HepG2 (cell line): ENCODE results near the gene HECTD3. TPM values are rescaled to one million over a fixed set of nuclear protein-coding genes. Genes with fewer than 3 reads are reported as not detected.

Source experiments
- ATAC-seq: fragments of 200-7000 bp; cut with Tn5 transposase; 3 replicates; pipeline ENCODE4 v1.9.1; 2020; ENCODE audit warnings: mild to moderate bottlenecking, moderate library complexity
- BruUV-seq: library from RNA; stranded (reverse); fragments of 400-500 nt; replicated peaks from 2 replicates; lab custom pipeline; 2021; lab: Mats Ljungman, UMichigan
- CTCF ChIA-PET: fragments of 300-600 bp; formaldehyde crosslinking; extraction: SDS; loops from one replicate; lab custom pipeline; 2021; ENCODE audit warnings: low total read pairs, inconsistent platforms, low intra/inter-chr PET ratio; lab: Yijun Ruan, JAX
- POLR2A ChIA-PET: fragments of 350-600 bp; sonication (Branson Sonifier 250); formaldehyde crosslinking; loops from one replicate; lab custom pipeline; 2020; ENCODE audit warnings: antibody characterized with exemption, inconsistent platforms; lab: Yijun Ruan, JAX
- DNase-seq: peaks from one replicate; pipeline ENCODE4 v3.0.0-alpha.2; 2015; ENCODE audit warnings: low spot score
- FAIRE-seq: peaks from 3 replicates; lab custom pipeline; 2011; peaks lifted over from hg19 to GRCh38; lab: Jason Lieb, UNC
- H2AFZ ChIP-seq: one replicate; pipeline ENCODE4 v1.6.1; 2011; ENCODE audit warnings: low read length, inconsistent platforms
- H3K27ac ChIP-seq: fragments of 300-600 bp; 3 replicates; pipeline ENCODE4 v1.8.0; 2011; ENCODE audit warnings: mixed run types, mild to moderate bottlenecking, mixed read lengths, low read length, inconsistent platforms; ENCODE audit not compliant: insufficient read depth; ENCODE audit errors: extremely low read length
- H3K27me3 ChIP-seq, 2 experiments: fragments of 200-600 bp in 1 of 2; 2 replicates in 1 of 2; 3 replicates in 1 of 2; pipeline versions ENCODE4 v1.6.0 to v1.8.0; 2011; ENCODE audit warnings: low read length in 2 of 2, mild to moderate bottlenecking in 2 of 2, moderate library complexity in 2 of 2, inconsistent platforms in 1 of 2; ENCODE audit not compliant: insufficient read depth in 2 of 2, control insufficient read depth in 1 of 2
- H3K36me3 ChIP-seq, 2 experiments: fragments of 200-600 bp in 1 of 2; replicated peaks in 1 of 2; 2 replicates in 1 of 2; 3 replicates in 1 of 2; pipeline versions ENCODE4 v1.5.1 to v1.8.0; 2011; ENCODE audit warnings: low read length in 2 of 2, inconsistent platforms in 1 of 2; ENCODE audit not compliant: insufficient read depth in 2 of 2, control insufficient read depth in 1 of 2
- H3K4me1 ChIP-seq: 2 replicates; pipeline ENCODE4 v1.5.1; 2012; ENCODE audit warnings: low read length, inconsistent platforms; ENCODE audit not compliant: insufficient read depth
- H3K4me2 ChIP-seq: 2 replicates; pipeline ENCODE4 v1.6.0; 2011; ENCODE audit warnings: low read depth, low read length, inconsistent platforms
- H3K4me3 ChIP-seq, 3 experiments: fragments of 200-600 bp in 1 of 3; sonication (generic), shearing (Covaris generic) in 1 of 3; replicated peaks in 1 of 3; 2 replicates each; pipeline ENCODE4 v1.5.1; 2011 to 2016; ENCODE audit warnings: low read length in 3 of 3, inconsistent platforms in 2 of 3, low read depth in 2 of 3, mild to moderate bottlenecking in 2 of 3, control low read depth in 1 of 3, mixed read lengths in 1 of 3; ENCODE audit not compliant: insufficient read depth in 1 of 3
- H3K79me2 ChIP-seq: one replicate; pipeline ENCODE4 v1.6.1; 2011; ENCODE audit warnings: low read length, inconsistent platforms; ENCODE audit not compliant: insufficient read depth
- H3K9ac ChIP-seq: 2 replicates; pipeline ENCODE4 v1.6.0; 2011; ENCODE audit warnings: mild to moderate bottlenecking, low read depth, low read length, inconsistent platforms; ENCODE audit not compliant: insufficient read depth
- H3K9me3 ChIP-seq: 2 replicates; pipeline ENCODE4 v1.5.1; 2012; ENCODE audit warnings: mild to moderate bottlenecking, low read length
- H4K20me1 ChIP-seq: 2 replicates; pipeline ENCODE4 v1.6.0; 2011; ENCODE audit warnings: inconsistent platforms, mild to moderate bottlenecking, low read length, moderate library complexity; ENCODE audit not compliant: insufficient read depth
- AGO2 ChIP-seq: fragments of 200-400 bp; formaldehyde crosslinking; optimal IDR thresholded peaks from 2 replicates; pipeline ENCODE3; 2017; ENCODE audit warnings: mild to moderate bottlenecking, low read depth, low read length, moderate library complexity
- E2F5 ChIP-seq: sonication (generic); formaldehyde crosslinking; conservative IDR thresholded peaks from 2 replicates; pipeline ENCODE4 v1.4.0; 2020; ENCODE audit warnings: missing genetic modification reagents
- EED ChIP-seq: sonication (generic); formaldehyde crosslinking; IDR thresholded peaks from 2 replicates; pipeline ENCODE4 v1.5.0; 2020; ENCODE audit warnings: mild to moderate bottlenecking, missing genetic modification reagents
- ISL2 ChIP-seq: sonication (generic); formaldehyde crosslinking; IDR thresholded peaks from 2 replicates; pipeline ENCODE4 v1.5.0; 2020; ENCODE audit warnings: missing genetic modification reagents
- PRMT3 ChIP-seq: sonication (generic); formaldehyde crosslinking; IDR thresholded peaks from 2 replicates; pipeline ENCODE4 v1.8.1; 2022; ENCODE audit warnings: low read depth, mild to moderate bottlenecking, moderate library complexity, missing genetic modification reagents, borderline replicate concordance
- REPIN1 ChIP-seq: sonication (generic); formaldehyde crosslinking; IDR thresholded peaks from 2 replicates; pipeline ENCODE4 v1.8.0; 2022; ENCODE audit warnings: missing genetic modification reagents, low read depth, mild to moderate bottlenecking, borderline replicate concordance
- SMARCC2 ChIP-seq: fragments of 450-650 bp; IDR thresholded peaks from 2 replicates; pipeline ENCODE4 v1.6.1; 2017; ENCODE audit warnings: antibody characterized with exemption, mild to moderate bottlenecking
- SOX6 ChIP-seq, 2 experiments: fragments of 450-650 bp in 1 of 2; sonication (generic) in 1 of 2; formaldehyde crosslinking in 1 of 2; IDR thresholded peaks; 2 replicates each; pipeline versions ENCODE4 v1.4.0 to v1.6.1; 2017 to 2020; ENCODE audit warnings: antibody characterized with exemption in 1 of 2, mild to moderate bottlenecking in 1 of 2, missing genetic modification reagents in 1 of 2
- SP4 ChIP-seq: sonication (generic); formaldehyde crosslinking; IDR thresholded peaks from 2 replicates; pipeline ENCODE4 v1.8.1; 2023; ENCODE audit warnings: mild to moderate bottlenecking, missing genetic modification reagents
- STAG1 ChIP-seq: sonication (generic); formaldehyde crosslinking; IDR thresholded peaks from 2 replicates; pipeline ENCODE4 v1.4.0; 2020; ENCODE audit warnings: missing genetic modification reagents
- TIGD3 ChIP-seq: sonication (generic); formaldehyde crosslinking; IDR thresholded peaks from 2 replicates; pipeline ENCODE4 v1.5.1; 2020; ENCODE audit warnings: mild to moderate bottlenecking, missing genetic modification reagents, borderline replicate concordance
- TRAFD1 ChIP-seq: sonication (generic); formaldehyde crosslinking; IDR thresholded peaks from 2 replicates; pipeline ENCODE4 v1.5.1; 2020; ENCODE audit warnings: missing genetic modification reagents, mild to moderate bottlenecking, borderline replicate concordance
- ZNF180 ChIP-seq: sonication (generic); formaldehyde crosslinking; IDR thresholded peaks from 2 replicates; pipeline ENCODE4 v1.4.0; 2020; ENCODE audit warnings: low read depth, missing genetic modification reagents, borderline replicate concordance
- ZNF678 ChIP-seq: sonication (generic); formaldehyde crosslinking; IDR thresholded peaks from 2 replicates; pipeline ENCODE4 v1.4.0; 2020; ENCODE audit warnings: mild to moderate bottlenecking, missing genetic modification reagents
- WGBS: methylation state at CpG from one replicate; pipeline ENCODE4 v1.1.6; 2017; ENCODE audit warnings: low lambda C conversion rate; 5-methylcytosine and 5-hydroxymethylcytosine counted together
- in situ Hi-C: cut with HindIII; loops from 2 replicates; pipeline ENCODE4 v1.10.0; 2017; ENCODE audit warnings: low pct_unique_long_range_greater_than_20kb; ENCODE audit not compliant: extremely low pct_ligation_motif_present
- intact Hi-C: fragments of 100-400 bp; cut with micrococcal nuclease; formaldehyde crosslinking; loops from one replicate; pipeline ENCODE4 v1.10.0; 2022; ENCODE audit not compliant: unreplicated experiment
- polyA plus RNA-seq, 8 experiments: library from polyadenylated mRNA; depleted of rRNA in 3 of 8; stranded (reverse) in 7 of 8; unstranded in 1 of 8; fragments of >200 nt; fragmentation: Illumina TruSeq in 4 of 8; extraction: Trizol in 4 of 8; gene quantifications; 2 replicates each; pipeline versions ENCODE4 v1.2.1 to v1.2.3, GENCODE V29; 2011 to 2016; ENCODE audit warnings: low read depth in 4 of 8, missing spikeins in 1 of 8, mixed read lengths in 1 of 8; ENCODE audit not compliant: insufficient read depth in 1 of 8
- total RNA-seq, 5 experiments: library from RNA; depleted of rRNA; stranded (reverse); fragments of >200 nt; fragmentation: Illumina TruSeq; extraction: Trizol; gene quantifications; 2 replicates each; pipeline ENCODE4 v1.2.3, GENCODE V29; 2016; ENCODE audit warnings: low read depth in 1 of 5
- TF ChIP-seq, protein P1 (sequence below): sonication (generic); formaldehyde crosslinking; IDR thresholded peaks from 2 replicates; pipeline ENCODE4 v1.9.0; 2021; ENCODE audit warnings: missing genetic modification reagents, borderline replicate concordance

Gene HECTD3
- total and polyA plus RNA-seq, 2 of the 13 experiments (the other 11 are each of a cell fraction or from before 2014, with no cell fraction given) = 18.6 to 24.5 TPM

DNA sequence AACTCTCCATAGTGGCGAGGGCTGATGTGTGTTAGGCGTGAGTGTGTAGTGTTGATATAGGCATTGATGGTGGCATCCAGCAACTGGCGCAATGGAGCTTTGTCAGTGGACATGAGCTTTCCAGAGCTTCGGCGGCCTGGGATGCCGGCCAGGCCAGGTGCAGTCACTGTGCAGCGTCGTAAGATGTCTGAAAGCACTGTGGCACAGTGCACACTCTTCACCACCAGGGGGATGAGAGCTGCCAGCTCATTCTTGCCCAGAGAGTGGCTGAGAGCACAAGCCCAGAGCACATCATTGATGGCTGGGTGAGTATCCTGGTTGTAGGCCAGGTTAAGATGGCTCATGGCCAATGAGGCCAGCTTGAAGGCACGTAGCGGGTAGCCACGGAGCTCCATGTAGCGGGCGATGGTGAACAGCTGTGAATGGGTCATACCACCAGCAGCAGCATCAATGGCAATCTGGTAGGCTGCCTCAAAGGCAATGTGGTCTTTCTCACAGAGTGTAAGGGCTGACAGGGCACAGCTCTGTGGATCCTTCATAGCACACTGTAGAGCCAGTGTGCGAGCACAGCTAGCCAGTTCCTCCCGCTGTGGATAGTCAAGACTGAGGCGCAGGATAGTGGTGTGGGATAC is 7.6 kb upstream of the HECTD3 start (continued):
- TF ChIP-seq E2F5 = no peak
- no peak for TF ChIP-seq SMARCC2
- TF ChIP-seq, protein P1, sequence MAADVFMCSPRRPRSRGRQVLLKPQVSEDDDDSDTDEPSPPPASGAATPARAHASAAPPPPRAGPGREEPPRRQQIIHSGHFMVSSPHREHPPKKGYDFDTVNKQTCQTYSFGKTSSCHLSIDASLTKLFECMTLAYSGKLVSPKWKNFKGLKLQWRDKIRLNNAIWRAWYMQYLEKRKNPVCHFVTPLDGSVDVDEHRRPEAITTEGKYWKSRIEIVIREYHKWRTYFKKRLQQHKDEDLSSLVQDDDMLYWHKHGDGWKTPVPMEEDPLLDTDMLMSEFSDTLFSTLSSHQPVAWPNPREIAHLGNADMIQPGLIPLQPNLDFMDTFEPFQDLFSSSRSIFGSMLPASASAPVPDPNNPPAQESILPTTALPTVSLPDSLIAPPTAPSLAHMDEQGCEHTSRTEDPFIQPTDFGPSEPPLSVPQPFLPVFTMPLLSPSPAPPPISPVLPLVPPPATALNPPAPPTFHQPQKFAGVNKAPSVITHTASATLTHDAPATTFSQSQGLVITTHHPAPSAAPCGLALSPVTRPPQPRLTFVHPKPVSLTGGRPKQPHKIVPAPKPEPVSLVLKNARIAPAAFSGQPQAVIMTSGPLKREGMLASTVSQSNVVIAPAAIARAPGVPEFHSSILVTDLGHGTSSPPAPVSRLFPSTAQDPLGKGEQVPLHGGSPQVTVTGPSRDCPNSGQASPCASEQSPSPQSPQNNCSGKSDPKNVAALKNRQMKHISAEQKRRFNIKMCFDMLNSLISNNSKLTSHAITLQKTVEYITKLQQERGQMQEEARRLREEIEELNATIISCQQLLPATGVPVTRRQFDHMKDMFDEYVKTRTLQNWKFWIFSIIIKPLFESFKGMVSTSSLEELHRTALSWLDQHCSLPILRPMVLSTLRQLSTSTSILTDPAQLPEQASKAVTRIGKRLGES (CRISPR knock-in tag) = no peak
- no peak for TF ChIP-seq ZNF180 (CRISPR knock-in tag)
- peak; percentile 91 for TF ChIP-seq STAG1 (CRISPR knock-in tag)
- no peak for TF ChIP-seq SOX6 (IDR thresholded peaks at IDR 0.05)
- 0 out of 2 replicates have a peak, but pooled peaks have one; percentile 26 for TF ChIP-seq SOX6 (CRISPR knock-in tag; IDR thresholded peaks at IDR 0.05)
- TF ChIP-seq EED (CRISPR knock-in tag) = peak; percentile 19; the same call in 1 of the 2 replicates

DNA sequence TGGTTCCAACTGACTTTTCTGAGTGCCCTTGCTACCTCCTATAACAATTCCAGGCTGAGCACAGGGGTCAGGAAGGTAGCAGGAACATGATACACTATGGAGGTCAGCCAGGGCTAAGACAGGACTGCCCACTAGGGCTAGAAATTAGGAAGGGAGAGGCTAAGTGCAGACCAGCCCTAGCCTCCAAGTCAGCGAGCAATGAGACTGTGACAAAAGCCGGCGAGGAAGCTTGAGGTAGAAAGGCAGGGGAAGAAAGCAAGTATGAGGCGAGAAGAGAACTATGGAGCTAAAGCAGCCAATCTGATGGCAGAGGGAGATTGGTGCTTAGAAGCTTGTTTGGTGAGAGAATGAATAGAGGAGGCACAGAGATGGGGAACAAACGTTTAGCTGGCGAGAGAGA is 5.6 kb upstream of the HECTD3 start:
- DNase-seq = no peak
- BruUV-seq = no TSS peak
- Histone ChIP-seq H3K4me2 (no peak overlapping the region), H3K9ac (no peak overlapping the region), H3K4me1 (peaks cover 22% of the 10 kb centered on the region), H3K27me3 (no peaks in the 10 kb centered on the region; a peak in 1 of 5 replicates), H3K9me3 (no peaks in the 10 kb centered on the region), H4K20me1 (no peaks in the 10 kb centered on the region), H2AFZ (no peak overlapping the region), H3K27ac (no peak overlapping the region), H3K79me2 (peaks cover 14% of the 10 kb centered on the region), H3K36me3 (peaks cover 0 to 14% of the 10 kb centered on the region in 2 experiments; a peak in 3 of 5 replicates), H3K4me3 (no peak overlapping the region)
- intact Hi-C loops = loop anchor here (2.0 kb wide), 1 partner anchor 474 kb away; the partner anchor contains the start of gene TESK2
- FAIRE-seq = no peak
- ATAC-seq = no peak
- ChIA-PET CTCF (interaction anchor here (1.5 kb wide), 1 partner anchor 281 kb away, joined by 3 read pairs; no protein-coding TSS in a partner anchor), POLR2A (interaction anchor here (10.4 kb wide), 1 partner anchor 284 kb away, joined by 231 read pairs; no protein-coding TSS in a partner anchor)
- WGBS = 94% methylated on average over 6 of the region's 6 CpGs
- in situ Hi-C loops = loop anchor here (10.0 to 25.0 kb wide), 2 partner anchors 179 to 218 kb away; partner anchors contain the start of gene PTCH2
- TF ChIP-seq SP4 (CRISPR knock-in tag) (no peak), PRMT3 (CRISPR knock-in tag) (no peak), ZNF678 (CRISPR knock-in tag) (no peak), AGO2 (no peak), ISL2 (no peak), REPIN1 (no peak), TRAFD1 (CRISPR knock-in tag) (no peak), TIGD3 (CRISPR knock-in tag) (no peak)
